ENCODE data around the gene FAU. TPM values are rescaled to one million over a fixed set of nuclear protein-coding genes. Genes with fewer than 3 reads are reported as not detected.

Gene FAU
- total and polyA plus RNA-seq, 4 donors: 334 to 1,580 (median 978) TPM

DNA sequence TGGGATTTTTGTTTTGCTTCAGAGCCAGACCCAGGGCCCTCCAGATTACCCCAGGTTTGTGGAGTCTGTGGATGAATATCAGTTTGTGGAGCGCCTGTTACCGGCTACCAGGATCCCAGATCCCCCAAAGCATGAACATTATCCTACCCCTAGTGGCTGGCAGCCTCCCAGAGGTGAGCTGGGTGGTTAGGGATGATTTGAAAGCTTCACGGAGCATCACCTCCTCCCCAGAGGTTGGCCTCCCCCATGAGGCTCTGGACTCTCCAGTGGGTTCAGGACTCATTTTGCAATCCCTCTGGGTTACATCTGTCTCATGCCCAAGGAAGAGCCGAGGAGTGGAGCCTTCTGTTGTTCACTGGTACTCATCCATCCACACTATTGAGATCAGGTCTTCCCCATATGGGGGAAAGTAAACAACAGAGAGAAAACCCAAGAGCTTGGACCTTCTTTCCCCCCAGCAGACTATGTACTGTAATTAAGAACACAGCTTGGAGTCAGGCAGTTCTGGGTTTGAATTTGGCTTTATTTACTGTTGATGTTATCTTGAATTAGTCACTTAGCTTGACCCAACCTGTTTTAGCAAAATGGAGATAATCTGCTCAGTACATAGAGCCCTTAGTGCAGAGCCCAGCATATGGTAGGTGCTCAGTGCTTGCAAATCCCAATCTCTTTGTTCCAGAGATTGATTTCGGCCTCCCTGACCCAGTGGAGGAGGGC is 2.7 kb upstream of the FAU start:
- H3K27me3 ChIP-seq (ENCODE audit: control insufficient read depth in 3 of 3, insufficient read depth in 3 of 3, low read length in 2 of 3): no peaks in the 10 kb centered on the region
- H3K4me3 ChIP-seq: no peak overlapping the region
- H3K9ac ChIP-seq (ENCODE audit: insufficient read depth in 1 of 2, low read length in 2 of 2): no peak overlapping the region
- ATAC-seq (ENCODE audit: insufficient read depth, low FRiP score) (no peak), DNase-seq (no peak)
- H3K27ac ChIP-seq (ENCODE audit: low read depth in 1 of 2, low read length in 1 of 2): no peak overlapping the region
- TF ChIP-seq, protein P1, sequence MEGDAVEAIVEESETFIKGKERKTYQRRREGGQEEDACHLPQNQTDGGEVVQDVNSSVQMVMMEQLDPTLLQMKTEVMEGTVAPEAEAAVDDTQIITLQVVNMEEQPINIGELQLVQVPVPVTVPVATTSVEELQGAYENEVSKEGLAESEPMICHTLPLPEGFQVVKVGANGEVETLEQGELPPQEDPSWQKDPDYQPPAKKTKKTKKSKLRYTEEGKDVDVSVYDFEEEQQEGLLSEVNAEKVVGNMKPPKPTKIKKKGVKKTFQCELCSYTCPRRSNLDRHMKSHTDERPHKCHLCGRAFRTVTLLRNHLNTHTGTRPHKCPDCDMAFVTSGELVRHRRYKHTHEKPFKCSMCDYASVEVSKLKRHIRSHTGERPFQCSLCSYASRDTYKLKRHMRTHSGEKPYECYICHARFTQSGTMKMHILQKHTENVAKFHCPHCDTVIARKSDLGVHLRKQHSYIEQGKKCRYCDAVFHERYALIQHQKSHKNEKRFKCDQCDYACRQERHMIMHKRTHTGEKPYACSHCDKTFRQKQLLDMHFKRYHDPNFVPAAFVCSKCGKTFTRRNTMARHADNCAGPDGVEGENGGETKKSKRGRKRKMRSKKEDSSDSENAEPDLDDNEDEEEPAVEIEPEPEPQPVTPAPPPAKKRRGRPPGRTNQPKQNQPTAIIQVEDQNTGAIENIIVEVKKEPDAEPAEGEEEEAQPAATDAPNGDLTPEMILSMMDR (IDR thresholded peaks at IDR 0.05; ENCODE audit: control extremely low read depth, extremely low read depth): no peak
- no peaks in the 10 kb centered on the region for H3K9me3 ChIP-seq (ENCODE audit: control insufficient read depth in 4 of 4, insufficient read depth in 3 of 4, low read length in 3 of 4)
- peaks cover 0 to 16% (median 7%) of the 10 kb centered on the region in 5 donors for H3K4me1 ChIP-seq (ENCODE audit: control insufficient read depth in 5 of 5, insufficient read depth in 5 of 5, low read length in 5 of 5)
- 93 to 95% methylated on average over 5 of the region's 5 CpGs for WGBS, 2 donors
- peaks cover 24 to 54% (median 39%) of the 10 kb centered on the region in 4 donors for H3K36me3 ChIP-seq (ENCODE audit: control insufficient read depth in 4 of 4, insufficient read depth in 4 of 4, low read length in 4 of 4)

DNA sequence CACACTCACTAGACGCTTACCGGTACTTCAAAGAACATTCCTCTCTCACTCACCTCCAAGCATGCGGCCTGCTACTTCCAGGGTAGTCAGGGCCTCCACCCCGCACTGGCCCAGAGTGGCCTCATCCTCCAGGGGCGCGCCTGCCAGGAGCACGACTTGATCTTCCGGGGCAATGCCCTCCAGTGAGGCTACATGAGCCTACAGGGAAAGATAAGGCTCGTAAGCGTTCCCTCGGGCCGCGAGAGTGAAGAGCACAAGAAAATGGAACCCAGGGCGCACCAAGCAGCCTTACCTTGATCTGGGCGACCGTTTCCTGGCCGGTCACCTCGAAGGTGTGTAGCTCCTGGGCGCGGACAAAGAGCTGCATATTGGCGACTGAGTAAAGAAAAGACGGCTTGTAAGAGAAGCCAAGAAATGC is 478 bp downstream of the FAU start:
- WGBS, 2 donors: 2% methylated on average over 22 of the region's 22 CpGs
- TF ChIP-seq, protein P1 (IDR thresholded peaks at IDR 0.05; ENCODE audit: control extremely low read depth, extremely low read depth): no peak
- peaks cover 0 to 21% (median 7%) of the 10 kb centered on the region in 5 donors for H3K4me1 ChIP-seq (ENCODE audit: control insufficient read depth in 5 of 5, insufficient read depth in 5 of 5, low read length in 5 of 5)
- H3K9me3 ChIP-seq (ENCODE audit: control insufficient read depth in 4 of 4, insufficient read depth in 3 of 4, low read length in 3 of 4): no peaks in the 10 kb centered on the region
- DNase-seq (no peak), ATAC-seq (ENCODE audit: insufficient read depth, low FRiP score) (no peak)
- peak overlapping the region; percentile 90 for H3K4me3 ChIP-seq
- H3K9ac ChIP-seq (ENCODE audit: insufficient read depth in 1 of 2, low read length in 2 of 2): peak overlapping the region; percentile 94 to 97
- peaks cover 15 to 39% (median 31%) of the 10 kb centered on the region in 4 donors for H3K36me3 ChIP-seq (ENCODE audit: control insufficient read depth in 4 of 4, insufficient read depth in 4 of 4, low read length in 4 of 4)
- peak overlapping the region; percentile 87 to 92 for H3K27ac ChIP-seq (ENCODE audit: low read depth in 1 of 2, low read length in 1 of 2)
- no peaks in the 10 kb centered on the region for H3K27me3 ChIP-seq (ENCODE audit: control insufficient read depth in 3 of 3, insufficient read depth in 3 of 3, low read length in 2 of 3)

DNA sequence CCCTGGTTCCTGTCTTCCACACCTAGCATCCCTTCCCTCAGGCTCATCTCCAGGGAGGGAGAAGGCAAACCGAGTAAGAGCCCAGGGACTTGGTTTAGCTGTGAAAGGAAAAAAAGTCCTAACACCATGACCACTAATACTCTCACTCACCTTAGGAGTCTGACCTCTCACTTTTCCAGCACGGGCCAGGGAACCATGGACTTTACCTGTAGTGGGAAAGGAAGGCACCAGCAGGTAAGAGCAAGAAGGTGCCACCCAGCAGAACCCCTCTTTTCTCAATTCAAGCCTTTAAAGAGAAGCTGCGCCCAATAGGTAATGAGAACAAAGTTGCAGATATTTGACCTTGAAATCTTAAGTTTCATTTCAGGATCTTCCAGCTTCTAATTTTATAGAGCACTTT is 1.1 kb downstream of the FAU start:
- Histone ChIP-seq H3K27me3 (ENCODE audit: control insufficient read depth in 3 of 3, insufficient read depth in 3 of 3, low read length in 2 of 3) (no peaks in the 10 kb centered on the region), H3K27ac (ENCODE audit: low read depth in 1 of 2, low read length in 1 of 2) (peak overlapping the region; percentile 30 to 92), H3K9ac (ENCODE audit: insufficient read depth in 1 of 2, low read length in 2 of 2) (peak overlapping the region in 1 of 2 donors; percentile 94), H3K4me3 (no peak overlapping the region), H3K36me3 (ENCODE audit: control insufficient read depth in 4 of 4, insufficient read depth in 4 of 4, low read length in 4 of 4) (peaks cover 15 to 43% (median 28%) of the 10 kb centered on the region in 4 donors), H3K9me3 (ENCODE audit: control insufficient read depth in 4 of 4, insufficient read depth in 3 of 4, low read length in 3 of 4) (no peaks in the 10 kb centered on the region), H3K4me1 (ENCODE audit: control insufficient read depth in 5 of 5, insufficient read depth in 5 of 5, low read length in 5 of 5) (peaks cover 0 to 27% (median 10%) of the 10 kb centered on the region in 5 donors)
- WGBS, 2 donors: 86 to 100% methylated on average over 3 of the region's 3 CpGs
- TF ChIP-seq, protein P1 (IDR thresholded peaks at IDR 0.05; ENCODE audit: control extremely low read depth, extremely low read depth): no peak
- ATAC-seq (ENCODE audit: insufficient read depth, low FRiP score) (no peak), DNase-seq (no peak)
